ENCODE results near the gene EZH2. TPM values are rescaled to one million over a fixed set of nuclear protein-coding genes. Genes with fewer than 3 reads are reported as not detected.

Gene EZH2
- total RNA-seq (1 to 10 TPM; 2.5 to 5.3 (median 4.0) TPM), polyA plus RNA-seq (1 to 10 TPM; 2.8 to 5.6 TPM)
- long read RNA-seq, donor 1, partial matches to known transcripts, result 6 of 13 reads
- long read RNA-seq, donor 1, other reads (novel, unspliced or antisense), result 5 of 13 reads
- long read RNA-seq, donor 2, partial matches to known transcripts, result 19 of 25 reads
- long read RNA-seq, donor 2, other reads (novel, unspliced or antisense), result 0 of 25 reads
- long read RNA-seq, donor 3, partial matches to known transcripts, result 0 of 3 reads
- long read RNA-seq, donor 3, other reads (novel, unspliced or antisense), result 1 of 3 reads

DNA sequence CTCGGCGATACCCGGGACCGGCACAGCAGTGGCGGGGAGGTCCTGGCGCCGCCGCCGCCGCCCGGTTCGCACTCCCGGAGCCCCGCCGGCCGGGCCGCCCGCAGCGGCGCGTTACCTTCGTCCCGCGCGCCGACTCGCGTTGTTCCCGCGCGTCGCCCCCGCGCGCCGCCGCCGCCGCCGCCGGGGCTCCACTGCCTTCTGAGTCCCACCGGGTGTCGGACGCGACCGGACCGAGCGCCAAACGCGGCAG is at the start of gene EZH2:
Gene EZH2 (minus strand): TSS at position 243 of the 250 bp plus-strand sequence. CDS start 36,993 bp downstream, outside the sequence.
- 0 to 1% (median 1%) methylated on average over 8 to 50 of the region's 50 CpGs for WGBS, 3 donors
- Histone ChIP-seq H3K9me3 (no peaks in the 10 kb centered on the region), H3K4me1 (ENCODE audit: insufficient read depth) (peaks cover 4% of the 10 kb centered on the region), H3K27me3 (no peaks in the 10 kb centered on the region), H3K27ac (peak within 1 kb of the TSS; percentile 85 to 93), H3K4me3 (peak within 1 kb of the TSS; percentile 95), H3K36me3 (no peaks in the 10 kb centered on the region)
- intact Hi-C loops (cut with DNase I), result loop anchor here in 2 of 4 donors (2.0 to 10.0 kb wide), 4 partner anchors 57 to 189 kb away; partner anchors contain the start of gene CUL1 (in 1 of the 2)
- TF ChIP-seq, protein P1, sequence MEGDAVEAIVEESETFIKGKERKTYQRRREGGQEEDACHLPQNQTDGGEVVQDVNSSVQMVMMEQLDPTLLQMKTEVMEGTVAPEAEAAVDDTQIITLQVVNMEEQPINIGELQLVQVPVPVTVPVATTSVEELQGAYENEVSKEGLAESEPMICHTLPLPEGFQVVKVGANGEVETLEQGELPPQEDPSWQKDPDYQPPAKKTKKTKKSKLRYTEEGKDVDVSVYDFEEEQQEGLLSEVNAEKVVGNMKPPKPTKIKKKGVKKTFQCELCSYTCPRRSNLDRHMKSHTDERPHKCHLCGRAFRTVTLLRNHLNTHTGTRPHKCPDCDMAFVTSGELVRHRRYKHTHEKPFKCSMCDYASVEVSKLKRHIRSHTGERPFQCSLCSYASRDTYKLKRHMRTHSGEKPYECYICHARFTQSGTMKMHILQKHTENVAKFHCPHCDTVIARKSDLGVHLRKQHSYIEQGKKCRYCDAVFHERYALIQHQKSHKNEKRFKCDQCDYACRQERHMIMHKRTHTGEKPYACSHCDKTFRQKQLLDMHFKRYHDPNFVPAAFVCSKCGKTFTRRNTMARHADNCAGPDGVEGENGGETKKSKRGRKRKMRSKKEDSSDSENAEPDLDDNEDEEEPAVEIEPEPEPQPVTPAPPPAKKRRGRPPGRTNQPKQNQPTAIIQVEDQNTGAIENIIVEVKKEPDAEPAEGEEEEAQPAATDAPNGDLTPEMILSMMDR (IDR thresholded peaks at IDR 0.05), result no peak
- TF ChIP-seq EP300 (IDR thresholded peaks at IDR 0.05) (no peak), POLR2A (IDR thresholded peaks at IDR 0.05) (no peak)
- DNase-seq, result no peak

DNA sequence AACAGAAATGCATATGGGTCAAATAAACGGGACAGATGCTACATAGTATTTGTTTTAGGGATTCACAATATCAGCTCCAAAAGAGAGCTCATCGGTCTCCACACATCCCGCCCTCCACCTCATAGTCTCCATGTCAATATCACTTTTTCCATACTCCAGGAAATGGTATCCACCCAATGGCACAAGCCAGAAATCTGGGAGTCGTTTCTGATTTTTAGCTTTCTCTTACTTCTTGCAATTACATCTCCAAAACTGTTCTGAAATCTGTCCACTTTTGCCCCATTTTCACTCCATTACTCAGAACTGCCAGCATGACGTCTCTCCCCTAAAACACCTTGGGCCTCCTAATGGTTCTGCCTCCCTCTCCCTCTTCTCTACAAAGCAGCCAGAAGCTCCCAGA is 47.4 kb upstream of the EZH2 start:
- no peak for DNase-seq
- Histone ChIP-seq H3K27ac (no peak overlapping the region), H3K36me3 (no peaks in the 10 kb centered on the region), H3K4me3 (no peak overlapping the region), H3K27me3 (no peaks in the 10 kb centered on the region), H3K4me1 (ENCODE audit: insufficient read depth) (no peaks in the 10 kb centered on the region), H3K9me3 (no peaks in the 10 kb centered on the region)
- WGBS, 3 donors, result 89 to 92% (median 90%) methylated on average over 5 of the region's 5 CpGs
- no peak for TF ChIP-seq EP300 (IDR thresholded peaks at IDR 0.05)
- TF ChIP-seq POLR2A (IDR thresholded peaks at IDR 0.05), result no peak
- TF ChIP-seq, protein P1 (IDR thresholded peaks at IDR 0.05), result no peak
- intact Hi-C loops (cut with DNase I), result no loop called here

DNA sequence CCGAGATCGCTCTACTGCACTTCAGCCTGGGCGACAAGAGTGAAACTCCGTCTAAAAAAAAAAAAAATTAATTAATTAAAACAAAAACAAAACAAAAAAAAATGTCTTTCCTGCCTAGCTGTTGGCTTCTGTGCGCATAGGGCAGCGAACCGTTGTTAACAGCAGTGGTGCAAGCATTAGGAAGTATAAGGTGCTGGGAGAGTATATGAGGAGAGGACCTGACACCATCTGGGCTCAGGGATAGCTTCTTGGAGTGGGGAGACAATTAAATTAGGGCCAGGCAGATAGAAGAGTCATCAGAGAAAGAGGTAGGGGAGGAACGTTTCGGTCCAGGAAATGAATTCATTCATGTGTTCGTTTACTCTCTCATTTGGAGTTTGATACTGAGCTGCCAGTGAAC is 46.2 kb upstream of the EZH2 start:
- H3K27me3 ChIP-seq, result no peaks in the 10 kb centered on the region
- WGBS, 3 donors, result 86 to 91% (median 91%) methylated on average over 10 of the region's 10 CpGs
- no peak for DNase-seq
- no peak overlapping the region for H3K27ac ChIP-seq
- H3K4me3 ChIP-seq, result no peak overlapping the region
- no peaks in the 10 kb centered on the region for H3K9me3 ChIP-seq
- no peaks in the 10 kb centered on the region for H3K4me1 ChIP-seq (ENCODE audit: insufficient read depth)
- intact Hi-C loops (cut with DNase I), result no loop called here
- no peak for TF ChIP-seq POLR2A (IDR thresholded peaks at IDR 0.05)
- TF ChIP-seq EP300 (IDR thresholded peaks at IDR 0.05), result no peak
- TF ChIP-seq, protein P1 (IDR thresholded peaks at IDR 0.05), result no peak
- H3K36me3 ChIP-seq, result no peaks in the 10 kb centered on the region

DNA sequence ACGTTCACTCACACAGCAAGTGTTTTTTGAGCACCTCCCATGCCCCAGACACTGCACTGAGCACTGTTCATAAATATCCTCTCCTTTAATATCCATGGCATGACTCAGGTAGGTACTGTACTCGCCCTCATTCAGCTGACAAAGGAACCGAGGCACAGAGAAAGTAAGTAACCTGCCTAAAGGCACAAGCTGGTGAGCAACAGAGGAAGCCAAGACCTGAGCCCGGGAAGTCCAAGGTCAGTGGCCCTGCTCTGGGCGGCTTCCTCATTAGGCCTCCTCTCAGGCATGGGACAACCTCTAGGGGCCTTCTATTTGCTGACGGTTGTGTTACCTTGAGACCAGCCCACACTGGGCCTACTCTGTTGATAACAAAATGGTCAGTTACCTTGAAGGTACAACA is 45.1 kb upstream of the EZH2 start:
- H3K4me3 ChIP-seq, result no peak overlapping the region
- intact Hi-C loops (cut with DNase I), result no loop called here
- WGBS, 3 donors, result 86 to 95% (median 90%) methylated on average over 6 of the region's 6 CpGs
- H3K27ac ChIP-seq, result no peak overlapping the region
- TF ChIP-seq, protein P1 (IDR thresholded peaks at IDR 0.05), result no peak
- TF ChIP-seq POLR2A (IDR thresholded peaks at IDR 0.05) (no peak), EP300 (IDR thresholded peaks at IDR 0.05) (no peak)
- no peak for DNase-seq
- no peaks in the 10 kb centered on the region for H3K36me3 ChIP-seq
- no peaks in the 10 kb centered on the region for H3K4me1 ChIP-seq (ENCODE audit: insufficient read depth)
- no peaks in the 10 kb centered on the region for H3K9me3 ChIP-seq
- no peaks in the 10 kb centered on the region for H3K27me3 ChIP-seq

Data from ovary (tissue), 10 donors.